IPS-15b (cell line): ENCODE results near the gene TAS2R7.

ENCODE experiments used
- H3K27me3 ChIP-seq: one replicate; pipeline ENCODE4 v1.6.1; 2013; ENCODE audit warnings: low read length; ENCODE audit not compliant: control insufficient read depth, insufficient read depth
- H3K36me3 ChIP-seq: one replicate; pipeline ENCODE4 v1.6.1; 2013; ENCODE audit warnings: low read length; ENCODE audit not compliant: control insufficient read depth, insufficient read depth
- H3K4me1 ChIP-seq: one replicate; pipeline ENCODE4 v1.6.1; 2013; ENCODE audit warnings: mild to moderate bottlenecking, low read length; ENCODE audit not compliant: control insufficient read depth, insufficient read depth
- H3K4me3 ChIP-seq: one replicate; pipeline ENCODE4 v1.5.1; 2013; ENCODE audit warnings: low read depth, low read length
- H3K9ac ChIP-seq: one replicate; pipeline ENCODE4 v1.6.1; 2013; ENCODE audit warnings: low read depth, mild to moderate bottlenecking, low read length
- H3K9me3 ChIP-seq: one replicate; pipeline ENCODE4 v1.6.1; 2013; ENCODE audit warnings: mild to moderate bottlenecking, low read length; ENCODE audit not compliant: control insufficient read depth, insufficient read depth

Gene TAS2R7

GRCh38 chr12:10802587-10802986 is at the start of gene TAS2R7:
TAS2R7 (minus strand) TSS chr12:10802627; CDS start chr12:10802570, 57 bp downstream.
- no peaks in the 10 kb centered on the region for H3K9me3 ChIP-seq
- H3K36me3 ChIP-seq, result no peaks in the 10 kb centered on the region
- no peak within 1 kb of the TSS for H3K9ac ChIP-seq
- no peaks in the 10 kb centered on the region for H3K27me3 ChIP-seq
- no peak within 1 kb of the TSS for H3K4me3 ChIP-seq
- H3K4me1 ChIP-seq, result peaks cover 12% of the 10 kb centered on the region

- Histone ChIP-seq H3K9ac (no peak overlapping the region), H3K4me3 (no peak overlapping the region), H3K4me1 (no peaks in the 10 kb centered on the region), H3K36me3 (no peaks in the 10 kb centered on the region), H3K27me3 (no peaks in the 10 kb centered on the region), H3K9me3 (peaks cover 6% of the 10 kb centered on the region)
Measured at GRCh38 chr12:10851243-10851858, 48.9 kb upstream of the TAS2R7 start.

GRCh38 chr12:10849425-10849878 is 47.0 kb upstream of the TAS2R7 start, which contains the start of gene PRR4:
PRR4 (minus strand) TSS chr12:10849475; CDS start chr12:10849437, 38 bp downstream.
- no peaks in the 10 kb centered on the region for H3K36me3 ChIP-seq

GRCh38 chr12:10847744-10848143 is 45.3 kb upstream of the TAS2R7 start:
- H3K36me3 ChIP-seq, result no peaks in the 10 kb centered on the region
- H3K4me3 ChIP-seq, result no peak overlapping the region
- H3K4me1 ChIP-seq, result no peaks in the 10 kb centered on the region

More at GRCh38 chr12:10849425-10849878, 47.0 kb upstream of the TAS2R7 start, which contains the start of gene PRR4:
- Histone ChIP-seq H3K27me3 (no peaks in the 10 kb centered on the region), H3K9me3 (no peaks in the 10 kb centered on the region), H3K4me3 (no peak within 1 kb of the TSS), H3K4me1 (no peaks in the 10 kb centered on the region), H3K9ac (no peak within 1 kb of the TSS)

GRCh38 chr12:10842862-10843261 is 40.4 kb upstream of the TAS2R7 start:
- Histone ChIP-seq H3K27me3 (no peaks in the 10 kb centered on the region), H3K36me3 (no peaks in the 10 kb centered on the region), H3K4me1 (no peaks in the 10 kb centered on the region), H3K9me3 (no peaks in the 10 kb centered on the region), H3K4me3 (no peak overlapping the region), H3K9ac (no peak overlapping the region)

More at GRCh38 chr12:10847744-10848143, 45.3 kb upstream of the TAS2R7 start:
- Histone ChIP-seq H3K27me3 (no peaks in the 10 kb centered on the region), H3K9me3 (no peaks in the 10 kb centered on the region), H3K9ac (no peak overlapping the region)

GRCh38 chr12:10838461-10838860 is 36.0 kb upstream of the TAS2R7 start:
- Histone ChIP-seq H3K36me3 (no peaks in the 10 kb centered on the region), H3K27me3 (no peaks in the 10 kb centered on the region), H3K9me3 (no peaks in the 10 kb centered on the region), H3K9ac (no peak overlapping the region), H3K4me1 (no peaks in the 10 kb centered on the region), H3K4me3 (no peak overlapping the region)

GRCh38 chr12:10829994-10830393 is 27.6 kb upstream of the TAS2R7 start:
- H3K4me1 ChIP-seq, result no peaks in the 10 kb centered on the region
- H3K36me3 ChIP-seq, result no peaks in the 10 kb centered on the region
- H3K27me3 ChIP-seq, result no peaks in the 10 kb centered on the region
- no peak overlapping the region for H3K9ac ChIP-seq
- no peaks in the 10 kb centered on the region for H3K9me3 ChIP-seq
- H3K4me3 ChIP-seq, result no peak overlapping the region

GRCh38 chr12:10826258-10826657 is 23.8 kb upstream of the TAS2R7 start, which contains the start of gene TAS2R10:
TAS2R10 (minus strand) TSS chr12:10826358; CDS start chr12:10826269, 89 bp downstream.
- Histone ChIP-seq H3K36me3 (no peaks in the 10 kb centered on the region), H3K9me3 (no peaks in the 10 kb centered on the region), H3K4me3 (no peak within 1 kb of the TSS), H3K27me3 (no peaks in the 10 kb centered on the region), H3K4me1 (no peaks in the 10 kb centered on the region), H3K9ac (no peak within 1 kb of the TSS)

GRCh38 chr12:10824957-10825356 is 22.5 kb upstream of the TAS2R7 start:
- no peak overlapping the region for H3K4me3 ChIP-seq
- no peak overlapping the region for H3K9ac ChIP-seq
- H3K36me3 ChIP-seq, result no peaks in the 10 kb centered on the region
- no peaks in the 10 kb centered on the region for H3K9me3 ChIP-seq
- no peaks in the 10 kb centered on the region for H3K27me3 ChIP-seq
- no peaks in the 10 kb centered on the region for H3K4me1 ChIP-seq

- no peaks in the 10 kb centered on the region for H3K36me3 ChIP-seq
- H3K27me3 ChIP-seq, result no peaks in the 10 kb centered on the region
- no peak overlapping the region for H3K4me3 ChIP-seq
- H3K9ac ChIP-seq, result no peak overlapping the region
- H3K4me1 ChIP-seq, result peaks cover 6% of the 10 kb centered on the region
- H3K9me3 ChIP-seq, result no peaks in the 10 kb centered on the region
Measured at GRCh38 chr12:10811883-10812536, 9.6 kb upstream of the TAS2R7 start.

- no peak within 1 kb of the TSS for H3K9ac ChIP-seq
- H3K4me1 ChIP-seq, result peaks cover 6% of the 10 kb centered on the region
- H3K36me3 ChIP-seq, result no peaks in the 10 kb centered on the region
- H3K27me3 ChIP-seq, result no peaks in the 10 kb centered on the region
- no peaks in the 10 kb centered on the region for H3K9me3 ChIP-seq
- H3K4me3 ChIP-seq, result no peak within 1 kb of the TSS
Measured at GRCh38 chr12:10810068-10810467, 7.6 kb upstream of the TAS2R7 start, which contains the start of gene TAS2R9. TAS2R9 (minus strand) TSS chr12:10810168; CDS start chr12:10810075, 93 bp downstream.

GRCh38 chr12:10807186-10807585 is 4.8 kb upstream of the TAS2R7 start, which contains the start of gene TAS2R8:
TAS2R8 (minus strand) TSS chr12:10807286; CDS start chr12:10806980, 306 bp downstream.
- H3K36me3 ChIP-seq, result no peaks in the 10 kb centered on the region
- no peaks in the 10 kb centered on the region for H3K9me3 ChIP-seq
- no peaks in the 10 kb centered on the region for H3K27me3 ChIP-seq
- no peak within 1 kb of the TSS for H3K9ac ChIP-seq
- H3K4me1 ChIP-seq, result peaks cover 11% of the 10 kb centered on the region
- no peak within 1 kb of the TSS for H3K4me3 ChIP-seq
